ENCODE data around the gene SMARCC1.

GRCh38 chr3:47714606-47715005 is 67.1 kb downstream of the SMARCC1 start:
- no peak for TF ChIP-seq MXI1 (IDR thresholded peaks at IDR 0.05; ENCODE audit: borderline replicate concordance, low read depth, low read length)
- TF ChIP-seq CTCF (conservative IDR thresholded peaks at IDR 0.05; ENCODE audit: low read depth, low read length) = no peak
- no peak for TF ChIP-seq POLR2A (IDR thresholded peaks at IDR 0.05; ENCODE audit: low read depth, low read length)
- TF ChIP-seq RAD21 (IDR thresholded peaks at IDR 0.05; ENCODE audit: low read length) = no peak
- TF ChIP-seq MAFK (IDR thresholded peaks at IDR 0.05; ENCODE audit: low read depth, low read length) = no peak
